Right lobe of liver (tissue), 6 donors: Measurements from ENCODE around the gene TREX2. TPM values are rescaled to one million over a fixed set of nuclear protein-coding genes. Genes with fewer than 3 reads are reported as not detected.

Experiments used
- ATAC-seq, 4 donors: fragments of 200-7000 bp; cut with Tn5 transposase; one replicate each; pipeline ENCODE4 v1.9.1; 2020; ENCODE audit warnings: mild to moderate bottlenecking in 4 of 4, moderate library complexity in 4 of 4
- DNase-seq, 3 donors: peaks; one replicate each; pipeline ENCODE4 v3.0.0-alpha.2; 2020
- H3K27ac ChIP-seq, 3 donors: fragments of 200-600 bp; one replicate each; pipeline ENCODE4 v1.8.0; 2022
- H3K27me3 ChIP-seq, 2 donors: fragments of 200-600 bp; one replicate each; pipeline ENCODE4 v1.8.0; 2022
- H3K36me3 ChIP-seq, 4 donors: fragments of 200-600 bp; sonication (generic) in 1 of 4; one replicate each; pipeline versions ENCODE4 v1.5.1 to v1.8.0; 2017 to 2022; ENCODE audit warnings: control low read depth in 1 of 4
- H3K4me1 ChIP-seq, 4 donors: fragments of 200-600 bp; sonication (generic) in 1 of 4; one replicate each; pipeline versions ENCODE4 v1.5.1 to v1.8.0; 2017 to 2022; ENCODE audit warnings: control low read depth in 1 of 4
- H3K4me3 ChIP-seq, 3 donors: fragments of 200-600 bp; one replicate each; pipeline ENCODE4 v1.8.0; 2022
- H3K9me3 ChIP-seq, 4 donors: fragments of 200-600 bp; sonication (generic) in 1 of 4; one replicate each; pipeline versions ENCODE4 v1.5.1 to v1.8.0; 2017 to 2022; ENCODE audit warnings: control low read depth in 1 of 4
- POLR2A ChIP-seq: fragments of 450-650 bp; IDR thresholded peaks from one replicate; pipeline ENCODE4 v1.6.1; 2017; ENCODE audit warnings: antibody characterized with exemption, mild to moderate bottlenecking
- WGBS: methylation state at CpG from one replicate; pipeline ENCODE4 v1.1.6; 2018; ENCODE audit warnings: low coverage, low lambda C conversion rate; ENCODE audit not compliant: insufficient coverage; ENCODE audit errors: missing lambda C conversion rate; 5-methylcytosine and 5-hydroxymethylcytosine counted together
- intact Hi-C, 2 donors: fragments of 100-400 bp; cut with DNase I; formaldehyde crosslinking; loops; one replicate each; pipeline versions ENCODE4 v1.11.2 to v1.14.1; 2022
- total RNA-seq, 6 experiments: library from RNA; depleted of rRNA in 2 of 6; stranded (reverse); fragments of >200 nt in 2 of 6; fragmentation: NEBNext Ultra II Directional in 3 of 6; extraction: Animal tissue kit (Norgen Biotek cat#: 25700) in 3 of 6; gene quantifications; one replicate each; pipeline versions ENCODE4 v1.1.0 to v1.2.4, GENCODE V29; 2016 to 2023
- TF ChIP-seq, protein P1 (sequence below), 4 donors: fragments of 200-600 bp in 3 of 4; fragments of 450-650 bp in 1 of 4; IDR thresholded peaks; one replicate each; pipeline versions ENCODE4 v1.5.1 to v1.8.0; 2016 to 2022; ENCODE audit warnings: antibody characterized with exemption in 4 of 4, mild to moderate bottlenecking in 2 of 4
- donor health status: DM: no; HTN: yes; CAD: no.
- donor health status: DM: no; HTN: no; CAD: no.
- donor health status: DM: no; HTN: no; CAD: no.
- donor health status: DM: no; HTN: yes; CAD: no.
- donor health status: DM: no; HTN: yes; CAD: no.

TREX2 gene
- total RNA-seq, 6 experiments from 2014 or later: 0.18 to 0.46 (median 0.23) TPM; not detected in 2

DNA sequence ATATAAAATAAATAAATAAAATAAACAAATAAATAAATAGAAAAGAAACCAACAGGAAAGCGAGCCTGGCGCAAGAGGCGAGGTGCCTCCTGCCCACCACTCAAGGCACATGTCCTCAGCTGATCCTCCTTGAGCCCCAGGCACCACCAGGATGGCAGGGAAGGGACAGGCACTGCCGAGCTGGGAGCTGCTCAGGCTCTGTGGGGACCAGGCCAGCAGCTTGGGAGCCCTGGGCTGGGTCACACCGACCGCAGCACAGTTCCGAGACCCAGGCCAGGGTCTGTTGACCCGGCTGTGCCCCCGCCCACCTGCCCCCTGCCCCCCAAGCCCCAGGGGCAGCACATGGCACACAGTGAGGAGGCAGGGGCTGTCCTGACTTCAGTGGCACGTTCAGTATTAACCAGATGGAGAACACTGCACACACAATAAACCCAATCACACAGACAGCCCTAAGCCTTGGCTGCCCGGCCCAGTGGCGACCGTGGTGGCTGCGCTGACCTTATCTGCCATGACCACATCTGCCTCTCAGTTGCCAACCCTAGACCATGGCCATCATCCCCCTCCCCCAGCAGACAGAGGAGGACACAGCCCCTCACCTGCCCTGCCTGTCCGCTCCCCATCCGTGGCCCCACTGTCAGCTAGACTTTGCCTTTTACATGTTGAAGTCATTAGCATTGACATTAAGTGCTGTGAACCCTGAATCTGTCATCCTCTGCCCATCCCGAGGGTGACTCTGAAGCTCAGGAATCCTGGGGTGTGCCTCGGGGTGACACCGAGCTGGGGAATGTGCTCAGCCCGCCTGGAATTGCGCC lies 2.9 kb upstream of the TREX2 start:
- no peak for TF ChIP-seq POLR2A
- TF ChIP-seq, protein P1, sequence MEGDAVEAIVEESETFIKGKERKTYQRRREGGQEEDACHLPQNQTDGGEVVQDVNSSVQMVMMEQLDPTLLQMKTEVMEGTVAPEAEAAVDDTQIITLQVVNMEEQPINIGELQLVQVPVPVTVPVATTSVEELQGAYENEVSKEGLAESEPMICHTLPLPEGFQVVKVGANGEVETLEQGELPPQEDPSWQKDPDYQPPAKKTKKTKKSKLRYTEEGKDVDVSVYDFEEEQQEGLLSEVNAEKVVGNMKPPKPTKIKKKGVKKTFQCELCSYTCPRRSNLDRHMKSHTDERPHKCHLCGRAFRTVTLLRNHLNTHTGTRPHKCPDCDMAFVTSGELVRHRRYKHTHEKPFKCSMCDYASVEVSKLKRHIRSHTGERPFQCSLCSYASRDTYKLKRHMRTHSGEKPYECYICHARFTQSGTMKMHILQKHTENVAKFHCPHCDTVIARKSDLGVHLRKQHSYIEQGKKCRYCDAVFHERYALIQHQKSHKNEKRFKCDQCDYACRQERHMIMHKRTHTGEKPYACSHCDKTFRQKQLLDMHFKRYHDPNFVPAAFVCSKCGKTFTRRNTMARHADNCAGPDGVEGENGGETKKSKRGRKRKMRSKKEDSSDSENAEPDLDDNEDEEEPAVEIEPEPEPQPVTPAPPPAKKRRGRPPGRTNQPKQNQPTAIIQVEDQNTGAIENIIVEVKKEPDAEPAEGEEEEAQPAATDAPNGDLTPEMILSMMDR (IDR thresholded peaks at IDR 0.05): no peak
- Histone ChIP-seq H3K27me3 (no peaks in the 10 kb centered on the region), H3K4me1 (no peaks in the 10 kb centered on the region), H3K4me3 (no peak overlapping the region), H3K9me3 (no peaks in the 10 kb centered on the region), H3K27ac (no peak overlapping the region), H3K36me3 (no peaks in the 10 kb centered on the region)
- intact Hi-C loops: no loop called here
- no peak for DNase-seq
- 89% methylated on average over 7 of the region's 21 CpGs for WGBS
- ATAC-seq: no peak

DNA sequence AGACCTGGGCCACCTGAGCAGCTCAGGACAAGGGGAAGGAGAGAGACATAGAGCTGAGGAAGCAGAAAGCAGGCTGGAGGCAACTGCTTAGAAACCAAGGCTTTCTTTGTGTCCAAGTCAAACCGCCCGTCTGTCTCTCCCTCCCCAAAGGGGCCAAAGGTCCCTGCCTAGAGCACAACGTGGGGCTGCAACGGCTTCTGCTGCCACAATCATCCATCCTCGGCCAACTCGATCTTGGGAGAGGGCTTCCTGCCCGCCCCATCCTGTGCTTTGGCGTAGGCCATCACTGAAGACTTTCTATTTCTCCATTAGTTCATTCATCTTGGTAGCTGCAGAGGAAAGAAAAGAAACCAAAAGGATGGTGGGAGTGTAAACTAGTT lies 1.7 kb upstream of the TREX2 start:
- Histone ChIP-seq H3K27me3 (no peaks in the 10 kb centered on the region), H3K36me3 (no peaks in the 10 kb centered on the region), H3K4me1 (no peaks in the 10 kb centered on the region), H3K9me3 (no peaks in the 10 kb centered on the region), H3K4me3 (no peak overlapping the region), H3K27ac (no peak overlapping the region)
- DNase-seq: no peak
- no peak for ATAC-seq
- 80% methylated on average over 7 of the region's 8 CpGs for WGBS
- no peak for TF ChIP-seq POLR2A
- TF ChIP-seq, protein P1 (IDR thresholded peaks at IDR 0.05): no peak
- intact Hi-C loops: no loop called here

GRCh38 chrX:153446950-153447580 lies 1.2 kb upstream of the TREX2 start:
- no peak overlapping the region for H3K27ac ChIP-seq
- intact Hi-C loops: no loop called here
- TF ChIP-seq, protein P1 (IDR thresholded peaks at IDR 0.05): no peak
- TF ChIP-seq POLR2A: no peak
- DNase-seq (no peak), ATAC-seq (no peak)
- 100% methylated on average over 1 of the region's 17 CpGs for WGBS
- no peaks in the 10 kb centered on the region for H3K4me1 ChIP-seq
- H3K4me3 ChIP-seq: no peak overlapping the region
- H3K9me3 ChIP-seq: no peaks in the 10 kb centered on the region
- H3K36me3 ChIP-seq: no peaks in the 10 kb centered on the region
- no peaks in the 10 kb centered on the region for H3K27me3 ChIP-seq

DNA sequence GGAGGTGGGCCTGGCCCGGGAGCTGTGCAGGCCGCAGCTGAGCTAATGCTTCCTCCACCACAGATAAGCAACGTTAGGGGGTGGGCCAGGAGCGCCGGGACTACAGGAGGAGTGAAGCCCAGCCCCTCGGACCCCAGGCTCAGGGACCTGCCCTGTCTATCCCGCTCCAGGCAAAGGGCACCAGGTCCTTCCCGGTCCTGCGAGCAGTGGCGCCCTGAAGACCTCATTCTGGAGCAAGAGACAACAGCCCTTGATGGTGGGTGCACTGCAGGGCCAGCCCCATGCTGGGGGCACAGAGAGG lies 730 bp upstream of the TREX2 start:
- WGBS: 50% methylated on average over 1 of the region's 10 CpGs
- intact Hi-C loops: no loop called here
- Histone ChIP-seq H3K4me1 (no peaks in the 10 kb centered on the region), H3K9me3 (no peaks in the 10 kb centered on the region), H3K4me3 (no peak overlapping the region), H3K27me3 (no peaks in the 10 kb centered on the region), H3K27ac (no peak overlapping the region), H3K36me3 (no peaks in the 10 kb centered on the region)
- ATAC-seq (no peak), DNase-seq (no peak)
- TF ChIP-seq, protein P1 (IDR thresholded peaks at IDR 0.05): no peak
- TF ChIP-seq POLR2A: no peak
